ENCODE measurements around the gene SLIT3.
"Not testable (repeated sequence)": the region's sequence is repeated elsewhere in the genome, so short reads cannot be mapped to it uniquely, and the experiment has no call there.

DNA sequence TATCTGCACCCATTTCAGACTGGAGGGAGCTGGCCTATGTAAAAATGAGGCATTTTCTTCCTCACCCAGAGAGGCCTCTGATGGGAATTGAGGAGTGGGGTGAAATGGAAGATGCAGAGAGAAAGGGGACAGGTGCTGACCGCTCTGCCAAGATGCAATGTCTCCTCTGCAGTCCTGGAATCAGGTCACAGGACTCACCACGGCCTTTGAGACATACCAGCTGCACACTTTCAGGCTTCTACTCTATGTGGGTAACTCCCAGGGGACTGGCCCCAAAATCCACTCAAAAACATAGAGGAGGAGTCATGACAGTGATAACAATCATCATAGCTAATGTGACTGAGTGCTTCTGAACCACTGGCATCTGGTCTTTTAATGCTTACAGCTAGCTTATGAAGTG is 558.6 kb downstream of the SLIT3 start:
- TF ChIP-seq ATF2 (tag by site-specific recombination; IDR thresholded peaks at IDR 0.05; ENCODE audit: low read depth); CTCF (tag by site-specific recombination; IDR thresholded peaks at IDR 0.05); REST (tag by site-specific recombination; IDR thresholded peaks at IDR 0.05); TCF7L2 (IDR thresholded peaks at IDR 0.05; ENCODE audit: borderline replicate concordance, low read depth, low read length); ZNF157 (tag by site-specific recombination; IDR thresholded peaks at IDR 0.05); ZNF214 (tag by site-specific recombination; IDR thresholded peaks at IDR 0.05; ENCODE audit: borderline replicate concordance); ZNF221 (tag by site-specific recombination; IDR thresholded peaks at IDR 0.05; ENCODE audit: borderline replicate concordance); ZBTB17 (tag by site-specific recombination; IDR thresholded peaks at IDR 0.05); ZNF335 (tag by site-specific recombination; conservative IDR thresholded peaks at IDR 0.05); ZNF571 (tag by site-specific recombination; IDR thresholded peaks at IDR 0.05): not testable (repeated sequence)
